ENCODE measurements around the gene OR6P1.

GRCh38 chr1:158520021-158520420 is 50.4 kb downstream of the OR6P1 start:
- TF ChIP-seq, protein P1, sequence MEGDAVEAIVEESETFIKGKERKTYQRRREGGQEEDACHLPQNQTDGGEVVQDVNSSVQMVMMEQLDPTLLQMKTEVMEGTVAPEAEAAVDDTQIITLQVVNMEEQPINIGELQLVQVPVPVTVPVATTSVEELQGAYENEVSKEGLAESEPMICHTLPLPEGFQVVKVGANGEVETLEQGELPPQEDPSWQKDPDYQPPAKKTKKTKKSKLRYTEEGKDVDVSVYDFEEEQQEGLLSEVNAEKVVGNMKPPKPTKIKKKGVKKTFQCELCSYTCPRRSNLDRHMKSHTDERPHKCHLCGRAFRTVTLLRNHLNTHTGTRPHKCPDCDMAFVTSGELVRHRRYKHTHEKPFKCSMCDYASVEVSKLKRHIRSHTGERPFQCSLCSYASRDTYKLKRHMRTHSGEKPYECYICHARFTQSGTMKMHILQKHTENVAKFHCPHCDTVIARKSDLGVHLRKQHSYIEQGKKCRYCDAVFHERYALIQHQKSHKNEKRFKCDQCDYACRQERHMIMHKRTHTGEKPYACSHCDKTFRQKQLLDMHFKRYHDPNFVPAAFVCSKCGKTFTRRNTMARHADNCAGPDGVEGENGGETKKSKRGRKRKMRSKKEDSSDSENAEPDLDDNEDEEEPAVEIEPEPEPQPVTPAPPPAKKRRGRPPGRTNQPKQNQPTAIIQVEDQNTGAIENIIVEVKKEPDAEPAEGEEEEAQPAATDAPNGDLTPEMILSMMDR (IDR thresholded peaks at IDR 0.05) = no peak
- no peak for TF ChIP-seq POLR2A (IDR thresholded peaks at IDR 0.05)

All from right lobe of liver (tissue), 4 donors.